HEK293T (cell line): ENCODE results near the gene COLGALT1.

Source experiments
- CTCF ChIA-PET: fragments of 350-600 bp; formaldehyde crosslinking; extraction: SDS; loops from one replicate; lab custom pipeline; 2021; ENCODE audit warnings: antibody characterized with exemption, inconsistent platforms; lab: Yijun Ruan, JAX
- POLR2A ChIA-PET: fragments of 350-600 bp; formaldehyde crosslinking; extraction: SDS; loops from one replicate; lab custom pipeline; 2020; ENCODE audit warnings: antibody characterized with exemption, inconsistent platforms; lab: Yijun Ruan, JAX
- DNase-seq: peaks from one replicate; pipeline ENCODE4 v3.0.0; 2012; ENCODE audit warnings: mixed read lengths; ENCODE audit errors: extremely low spot score
- ARNT ChIP-seq: fragments of 450-650 bp; IDR thresholded peaks from 2 replicates; pipeline ENCODE4 v1.6.1; 2017; ENCODE audit warnings: mild to moderate bottlenecking
- BHLHE40 ChIP-seq: fragments of 450-650 bp; IDR thresholded peaks from 2 replicates; pipeline ENCODE4 v1.6.1; 2016; ENCODE audit warnings: mild to moderate bottlenecking, moderate library complexity, borderline replicate concordance
- CTBP1 ChIP-seq: fragments of 450-650 bp; IDR thresholded peaks from 2 replicates; pipeline ENCODE4 v1.6.1; 2016; ENCODE audit warnings: borderline replicate concordance
- ELF4 ChIP-seq: fragments of 450-650 bp; IDR thresholded peaks from 2 replicates; pipeline ENCODE4 v1.6.1; 2017; ENCODE audit warnings: antibody characterized with exemption
- FOXA1 ChIP-seq: fragments of 450-650 bp; IDR thresholded peaks from 2 replicates; pipeline ENCODE4 v1.6.1; 2016; ENCODE audit warnings: mild to moderate bottlenecking
- FOXK2 ChIP-seq: fragments of 450-650 bp; IDR thresholded peaks from 2 replicates; pipeline ENCODE4 v1.6.1; 2016; ENCODE audit warnings: mild to moderate bottlenecking
- FOXM1 ChIP-seq: fragments of 450-650 bp; IDR thresholded peaks from 2 replicates; pipeline ENCODE4 v1.6.1; 2017; ENCODE audit warnings: mild to moderate bottlenecking, borderline replicate concordance
- HDGF ChIP-seq: fragments of 450-650 bp; IDR thresholded peaks from 2 replicates; pipeline ENCODE4 v1.6.1; 2017; ENCODE audit warnings: antibody characterized with exemption, borderline replicate concordance
- L3MBTL2 ChIP-seq: fragments of 450-650 bp; conservative IDR thresholded peaks from 2 replicates; pipeline ENCODE4 v1.6.1; 2016; ENCODE audit warnings: mild to moderate bottlenecking
- LEF1 ChIP-seq: fragments of 450-650 bp; IDR thresholded peaks from 2 replicates; pipeline ENCODE4 v1.6.1; 2017; ENCODE audit warnings: mild to moderate bottlenecking, borderline replicate concordance
- NFRKB ChIP-seq: fragments of 450-650 bp; IDR thresholded peaks from 2 replicates; pipeline ENCODE4 v1.6.1; 2016; ENCODE audit warnings: mild to moderate bottlenecking, moderate library complexity
- PKNOX1 ChIP-seq: fragments of 450-650 bp; IDR thresholded peaks from 2 replicates; pipeline ENCODE4 v1.6.1; 2016
- SP1 ChIP-seq: fragments of 450-650 bp; IDR thresholded peaks from 2 replicates; pipeline ENCODE4 v1.6.1; 2017
- SUZ12 ChIP-seq: fragments of 450-650 bp; IDR thresholded peaks from 2 replicates; pipeline ENCODE4 v1.6.1; 2016; ENCODE audit warnings: mild to moderate bottlenecking
- TARDBP ChIP-seq: fragments of 450-650 bp; IDR thresholded peaks from 2 replicates; pipeline ENCODE4 v1.6.1; 2016
- ZNF384 ChIP-seq: fragments of 450-650 bp; IDR thresholded peaks from 2 replicates; pipeline ENCODE4 v1.6.1; 2016

Gene COLGALT1

GRCh38 chr19:17625043-17625442 lies 69.6 kb downstream of the COLGALT1 start:
- CTCF ChIA-PET: no interaction called here
- no peak for TF ChIP-seq FOXM1
- no peak for TF ChIP-seq ELF4
- TF ChIP-seq BHLHE40: no peak
- TF ChIP-seq FOXA1: no peak
- no peak for TF ChIP-seq ZNF384
- TF ChIP-seq FOXK2: no peak
- TF ChIP-seq HDGF: no peak
- TF ChIP-seq ARNT: no peak
- no peak for TF ChIP-seq L3MBTL2
- no peak for TF ChIP-seq NFRKB
- no peak for TF ChIP-seq TARDBP
- TF ChIP-seq SUZ12: no peak
- no peak for TF ChIP-seq CTBP1
- no peak for TF ChIP-seq SP1
- TF ChIP-seq PKNOX1: no peak
- no peak for TF ChIP-seq LEF1
- POLR2A ChIA-PET: no interaction called here
- DNase-seq: no peak

GRCh38 chr19:17625980-17626379 lies 70.5 kb downstream of the COLGALT1 start:
- POLR2A ChIA-PET: no interaction called here
- CTCF ChIA-PET: no interaction called here
- TF ChIP-seq TARDBP (no peak), L3MBTL2 (no peak), NFRKB (no peak), ZNF384 (no peak), ELF4 (no peak)
- DNase-seq: no peak

- POLR2A ChIA-PET: no interaction called here
- DNase-seq: no peak
- CTCF ChIA-PET: no interaction called here
- no peak for TF ChIP-seq L3MBTL2
Measured at GRCh38 chr19:17626456-17627015, 71.1 kb downstream of the COLGALT1 start.

- ChIA-PET CTCF (no interaction called here), POLR2A (no interaction called here)
- DNase-seq: no peak
- TF ChIP-seq TARDBP (no peak), ARNT (no peak), L3MBTL2 (no peak), BHLHE40 (no peak), FOXA1 (no peak), FOXM1 (no peak)
Measured at GRCh38 chr19:17627161-17627560, 71.7 kb downstream of the COLGALT1 start.

- POLR2A ChIA-PET: interaction anchor here (0.8 kb wide), 1 partner anchor 22 kb away, joined by 3 read pairs; no protein-coding TSS in a partner anchor
- TF ChIP-seq HDGF (no peak), SUZ12 (no peak), PKNOX1 (no peak), CTBP1 (no peak), FOXM1 (no peak), NFRKB (no peak), BHLHE40 (no peak), LEF1 (no peak), TARDBP (no peak), ARNT (no peak), SP1 (no peak), L3MBTL2 (no peak), ZNF384 (no peak), FOXK2 (no peak), ELF4 (no peak), FOXA1 (no peak)
Measured at GRCh38 chr19:17627921-17628320, 72.5 kb downstream of the COLGALT1 start.

GRCh38 chr19:17629760-17630159 lies 74.3 kb downstream of the COLGALT1 start:
- DNase-seq: no peak
- ChIA-PET CTCF (no interaction called here), POLR2A (no interaction called here)
- TF ChIP-seq NFRKB: no peak
- no peak for TF ChIP-seq FOXM1
- no peak for TF ChIP-seq SP1
- TF ChIP-seq L3MBTL2: no peak
- TF ChIP-seq ZNF384: no peak
- TF ChIP-seq BHLHE40: no peak
- TF ChIP-seq SUZ12: no peak
- TF ChIP-seq ELF4: no peak
- no peak for TF ChIP-seq TARDBP
- no peak for TF ChIP-seq PKNOX1
- TF ChIP-seq FOXK2: no peak
- TF ChIP-seq HDGF: no peak

More at GRCh38 chr19:17627921-17628320, 72.5 kb downstream of the COLGALT1 start:
- DNase-seq: no peak
- CTCF ChIA-PET: no interaction called here

GRCh38 chr19:17632577-17632976 lies 77.1 kb downstream of the COLGALT1 start:
- no peak for TF ChIP-seq ZNF384
- TF ChIP-seq L3MBTL2: no peak
- TF ChIP-seq BHLHE40: no peak
- no peak for TF ChIP-seq FOXM1
- no peak for TF ChIP-seq TARDBP
- no peak for TF ChIP-seq CTBP1
- no peak for TF ChIP-seq PKNOX1
- no peak for TF ChIP-seq SUZ12
- no peak for TF ChIP-seq FOXA1
- no peak for TF ChIP-seq NFRKB
- no peak for TF ChIP-seq SP1
- no peak for TF ChIP-seq HDGF
- no peak for TF ChIP-seq FOXK2
- TF ChIP-seq ARNT: no peak
- TF ChIP-seq LEF1: no peak
- no peak for TF ChIP-seq ELF4
- DNase-seq: no peak
- POLR2A ChIA-PET: no interaction called here
- CTCF ChIA-PET: no interaction called here
